HepG2 (cell line): ENCODE data around the gene ABHD2. TPM values are rescaled to one million over a fixed set of nuclear protein-coding genes. Genes with fewer than 3 reads are reported as not detected.

Source experiments
- ATAC-seq: fragments of 200-7000 bp; cut with Tn5 transposase; 3 replicates; pipeline ENCODE4 v1.9.1; 2020; ENCODE audit warnings: mild to moderate bottlenecking, moderate library complexity
- BruUV-seq: library from RNA; stranded (reverse); fragments of 400-500 nt; replicated peaks from 2 replicates; lab custom pipeline; 2021; lab: Mats Ljungman, UMichigan
- CTCF ChIA-PET: fragments of 300-600 bp; formaldehyde crosslinking; extraction: SDS; loops from one replicate; lab custom pipeline; 2021; ENCODE audit warnings: low total read pairs, inconsistent platforms, low intra/inter-chr PET ratio; lab: Yijun Ruan, JAX
- POLR2A ChIA-PET: fragments of 350-600 bp; sonication (Branson Sonifier 250); formaldehyde crosslinking; loops from one replicate; lab custom pipeline; 2020; ENCODE audit warnings: antibody characterized with exemption, inconsistent platforms; lab: Yijun Ruan, JAX
- DNase-seq: peaks from one replicate; pipeline ENCODE4 v3.0.0-alpha.2; 2015; ENCODE audit warnings: low spot score
- FAIRE-seq: peaks from 3 replicates; lab custom pipeline; 2011; peaks lifted over from hg19 to GRCh38; lab: Jason Lieb, UNC
- H2AFZ ChIP-seq: one replicate; pipeline ENCODE4 v1.6.1; 2011; ENCODE audit warnings: low read length, inconsistent platforms
- H3K27ac ChIP-seq: fragments of 300-600 bp; 3 replicates; pipeline ENCODE4 v1.8.0; 2011; ENCODE audit warnings: mixed run types, mild to moderate bottlenecking, mixed read lengths, low read length, inconsistent platforms; ENCODE audit not compliant: insufficient read depth; ENCODE audit errors: extremely low read length
- H3K27me3 ChIP-seq, 2 experiments: fragments of 200-600 bp in 1 of 2; 2 replicates in 1 of 2; 3 replicates in 1 of 2; pipeline versions ENCODE4 v1.6.0 to v1.8.0; 2011; ENCODE audit warnings: low read length in 2 of 2, mild to moderate bottlenecking in 2 of 2, moderate library complexity in 2 of 2, inconsistent platforms in 1 of 2; ENCODE audit not compliant: insufficient read depth in 2 of 2, control insufficient read depth in 1 of 2
- H3K36me3 ChIP-seq, 2 experiments: fragments of 200-600 bp in 1 of 2; replicated peaks in 1 of 2; 2 replicates in 1 of 2; 3 replicates in 1 of 2; pipeline versions ENCODE4 v1.5.1 to v1.8.0; 2011; ENCODE audit warnings: low read length in 2 of 2, inconsistent platforms in 1 of 2; ENCODE audit not compliant: insufficient read depth in 2 of 2, control insufficient read depth in 1 of 2
- H3K4me1 ChIP-seq: 2 replicates; pipeline ENCODE4 v1.5.1; 2012; ENCODE audit warnings: low read length, inconsistent platforms; ENCODE audit not compliant: insufficient read depth
- H3K4me2 ChIP-seq: 2 replicates; pipeline ENCODE4 v1.6.0; 2011; ENCODE audit warnings: low read depth, low read length, inconsistent platforms
- H3K4me3 ChIP-seq, 3 experiments: fragments of 200-600 bp in 1 of 3; sonication (generic), shearing (Covaris generic) in 1 of 3; replicated peaks in 1 of 3; 2 replicates each; pipeline ENCODE4 v1.5.1; 2011 to 2016; ENCODE audit warnings: low read length in 3 of 3, inconsistent platforms in 2 of 3, low read depth in 2 of 3, mild to moderate bottlenecking in 2 of 3, control low read depth in 1 of 3, mixed read lengths in 1 of 3; ENCODE audit not compliant: insufficient read depth in 1 of 3
- H3K79me2 ChIP-seq: one replicate; pipeline ENCODE4 v1.6.1; 2011; ENCODE audit warnings: low read length, inconsistent platforms; ENCODE audit not compliant: insufficient read depth
- H3K9ac ChIP-seq: 2 replicates; pipeline ENCODE4 v1.6.0; 2011; ENCODE audit warnings: mild to moderate bottlenecking, low read depth, low read length, inconsistent platforms; ENCODE audit not compliant: insufficient read depth
- H3K9me3 ChIP-seq: 2 replicates; pipeline ENCODE4 v1.5.1; 2012; ENCODE audit warnings: mild to moderate bottlenecking, low read length
- H4K20me1 ChIP-seq: 2 replicates; pipeline ENCODE4 v1.6.0; 2011; ENCODE audit warnings: inconsistent platforms, mild to moderate bottlenecking, low read length, moderate library complexity; ENCODE audit not compliant: insufficient read depth
- ARHGAP35 ChIP-seq: sonication (generic); formaldehyde crosslinking; IDR thresholded peaks from 2 replicates; pipeline ENCODE4 v1.9.0; 2022; ENCODE audit warnings: mild to moderate bottlenecking, inconsistent platforms, moderate library complexity, missing genetic modification reagents, borderline replicate concordance
- ATAD3A ChIP-seq: sonication (generic); formaldehyde crosslinking; IDR thresholded peaks from 2 replicates; pipeline ENCODE4 v1.4.0; 2020; ENCODE audit warnings: missing genetic modification reagents
- BCL6 ChIP-seq: IDR thresholded peaks from 2 replicates; pipeline ENCODE4 v1.6.1; 2016; ENCODE audit warnings: missing genetic modification reagents, missing compliant biosample characterization
- EED ChIP-seq: sonication (generic); formaldehyde crosslinking; IDR thresholded peaks from 2 replicates; pipeline ENCODE4 v1.5.0; 2020; ENCODE audit warnings: mild to moderate bottlenecking, missing genetic modification reagents
- FOSL2 ChIP-seq: sonication (generic); formaldehyde crosslinking; IDR thresholded peaks from 2 replicates; pipeline ENCODE4 v1.4.0; 2020; ENCODE audit warnings: missing genetic modification reagents
- KAT8 ChIP-seq: IDR thresholded peaks from 2 replicates; pipeline ENCODE4 v1.6.1; 2016; ENCODE audit warnings: missing genetic modification reagents, missing compliant biosample characterization
- KDM5B ChIP-seq: sonication (generic); formaldehyde crosslinking; IDR thresholded peaks from 2 replicates; pipeline ENCODE4 v1.4.0; 2020; ENCODE audit warnings: missing genetic modification reagents, mild to moderate bottlenecking, borderline replicate concordance
- MATR3 ChIP-seq: sonication (generic); formaldehyde crosslinking; IDR thresholded peaks from 2 replicates; pipeline ENCODE4 v1.4.0; 2020; ENCODE audit warnings: missing genetic modification reagents
- NKX3-1 ChIP-seq: sonication (generic); formaldehyde crosslinking; IDR thresholded peaks from 2 replicates; pipeline ENCODE4 v1.5.0; 2020; ENCODE audit warnings: missing genetic modification reagents
- SMAD9 ChIP-seq: sonication (generic); formaldehyde crosslinking; IDR thresholded peaks from 2 replicates; pipeline ENCODE4 v1.5.1; 2020; ENCODE audit warnings: mild to moderate bottlenecking, missing genetic modification reagents
- THYN1 ChIP-seq: sonication (generic); formaldehyde crosslinking; IDR thresholded peaks from 2 replicates; pipeline ENCODE4 v1.8.1; 2023; ENCODE audit warnings: low read depth, mild to moderate bottlenecking, moderate library complexity, missing genetic modification reagents, borderline replicate concordance
- ZBTB7B ChIP-seq: sonication (generic); formaldehyde crosslinking; IDR thresholded peaks from 2 replicates; pipeline ENCODE4 v1.4.0; 2020; ENCODE audit warnings: missing genetic modification reagents
- ZNF225 ChIP-seq: sonication (generic); formaldehyde crosslinking; IDR thresholded peaks from 2 replicates; pipeline ENCODE4 v1.4.0; 2020; ENCODE audit warnings: mild to moderate bottlenecking, missing genetic modification reagents
- ZNF547 ChIP-seq: sonication (generic); formaldehyde crosslinking; IDR thresholded peaks from 2 replicates; pipeline ENCODE4 v1.5.1; 2020; ENCODE audit warnings: mild to moderate bottlenecking, missing genetic modification reagents
- ZNF589 ChIP-seq: sonication (generic); formaldehyde crosslinking; conservative IDR thresholded peaks from 2 replicates; pipeline ENCODE4 v1.8.0; 2022; ENCODE audit warnings: mild to moderate bottlenecking, moderate library complexity, missing genetic modification reagents
- ZNF839 ChIP-seq: sonication (generic); formaldehyde crosslinking; IDR thresholded peaks from 2 replicates; pipeline ENCODE4 v1.4.0; 2020; ENCODE audit warnings: missing genetic modification reagents, mild to moderate bottlenecking, borderline replicate concordance
- WGBS: methylation state at CpG from one replicate; pipeline ENCODE4 v1.1.6; 2017; ENCODE audit warnings: low lambda C conversion rate; 5-methylcytosine and 5-hydroxymethylcytosine counted together
- in situ Hi-C: cut with HindIII; loops from 2 replicates; pipeline ENCODE4 v1.10.0; 2017; ENCODE audit warnings: low pct_unique_long_range_greater_than_20kb; ENCODE audit not compliant: extremely low pct_ligation_motif_present
- intact Hi-C: fragments of 100-400 bp; cut with micrococcal nuclease; formaldehyde crosslinking; loops from one replicate; pipeline ENCODE4 v1.10.0; 2022; ENCODE audit not compliant: unreplicated experiment
- polyA plus RNA-seq, 8 experiments: library from polyadenylated mRNA; depleted of rRNA in 3 of 8; stranded (reverse) in 7 of 8; unstranded in 1 of 8; fragments of >200 nt; fragmentation: Illumina TruSeq in 4 of 8; extraction: Trizol in 4 of 8; gene quantifications; 2 replicates each; pipeline versions ENCODE4 v1.2.1 to v1.2.3, GENCODE V29; 2011 to 2016; ENCODE audit warnings: low read depth in 4 of 8, missing spikeins in 1 of 8, mixed read lengths in 1 of 8; ENCODE audit not compliant: insufficient read depth in 1 of 8
- total RNA-seq, 5 experiments: library from RNA; depleted of rRNA; stranded (reverse); fragments of >200 nt; fragmentation: Illumina TruSeq; extraction: Trizol; gene quantifications; 2 replicates each; pipeline ENCODE4 v1.2.3, GENCODE V29; 2016; ENCODE audit warnings: low read depth in 1 of 5
- TF ChIP-seq, protein P1 (sequence below): fragments of 450-650 bp; IDR thresholded peaks from 2 replicates; pipeline ENCODE4 v1.6.1; 2016
- TF ChIP-seq, protein P2 (sequence below): sonication (generic); formaldehyde crosslinking; IDR thresholded peaks from 2 replicates; pipeline ENCODE4 v1.4.0; 2020; ENCODE audit warnings: mild to moderate bottlenecking, missing genetic modification reagents

ABHD2 gene
- total and polyA plus RNA-seq, 2 of the 13 experiments (the other 11 are each of a cell fraction or from before 2014, with no cell fraction given), result 14.8 to 22.4 TPM

DNA sequence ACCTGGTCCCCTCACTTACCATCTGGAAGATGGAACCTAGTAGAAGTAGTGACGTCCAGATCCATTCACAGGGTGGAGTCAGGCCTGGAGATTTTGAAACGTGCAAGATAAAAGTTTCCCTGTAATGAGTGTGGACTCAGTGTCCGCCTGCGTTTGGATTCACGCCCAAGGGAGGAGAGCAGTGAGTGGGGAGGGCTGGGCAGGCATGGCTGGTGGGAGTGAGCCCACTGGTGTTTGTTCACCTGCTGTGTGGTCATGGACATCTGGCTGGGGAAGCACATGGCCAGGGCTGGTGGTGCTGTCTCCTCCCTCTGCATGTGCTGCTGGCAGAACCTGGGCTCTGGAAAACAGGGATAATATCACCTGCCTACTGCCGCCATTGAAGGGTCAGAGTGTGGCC is 96.1 kb downstream of the ABHD2 start:
- in situ Hi-C loops, result no loop called here
- Histone ChIP-seq H2AFZ (no peak overlapping the region), H3K27me3 (no peaks in the 10 kb centered on the region), H3K4me3 (no peak overlapping the region), H3K9ac (no peak overlapping the region), H3K79me2 (no peaks in the 10 kb centered on the region), H3K9me3 (no peaks in the 10 kb centered on the region), H3K27ac (no peak overlapping the region), H3K4me2 (no peak overlapping the region), H3K36me3 (peaks cover 5 to 38% of the 10 kb centered on the region in 2 experiments; a peak in 4 of 5 replicates), H4K20me1 (no peaks in the 10 kb centered on the region), H3K4me1 (peaks cover 8% of the 10 kb centered on the region)
- 86% methylated on average over 5 of the region's 6 CpGs for WGBS
- POLR2A ChIA-PET, result no interaction called here
- BruUV-seq, result no TSS peak
- TF ChIP-seq, protein P1, sequence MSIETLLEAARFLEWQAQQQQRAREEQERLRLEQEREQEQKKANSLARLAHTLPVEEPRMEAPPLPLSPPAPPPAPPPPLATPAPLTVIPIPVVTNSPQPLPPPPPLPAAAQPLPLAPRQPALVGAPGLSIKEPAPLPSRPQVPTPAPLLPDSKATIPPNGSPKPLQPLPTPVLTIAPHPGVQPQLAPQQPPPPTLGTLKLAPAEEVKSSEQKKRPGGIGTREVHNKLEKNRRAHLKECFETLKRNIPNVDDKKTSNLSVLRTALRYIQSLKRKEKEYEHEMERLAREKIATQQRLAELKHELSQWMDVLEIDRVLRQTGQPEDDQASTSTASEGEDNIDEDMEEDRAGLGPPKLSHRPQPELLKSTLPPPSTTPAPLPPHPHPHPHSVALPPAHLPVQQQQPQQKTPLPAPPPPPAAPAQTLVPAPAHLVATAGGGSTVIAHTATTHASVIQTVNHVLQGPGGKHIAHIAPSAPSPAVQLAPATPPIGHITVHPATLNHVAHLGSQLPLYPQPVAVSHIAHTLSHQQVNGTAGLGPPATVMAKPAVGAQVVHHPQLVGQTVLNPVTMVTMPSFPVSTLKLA, result 0 out of 2 replicates have a peak, but pooled peaks have one; percentile 34
- TF ChIP-seq KAT8, result no peak
- intact Hi-C loops, result no loop called here
- no peak for ATAC-seq
- FAIRE-seq, result no peak
- CTCF ChIA-PET, result no interaction called here
- DNase-seq, result no peak

DNA sequence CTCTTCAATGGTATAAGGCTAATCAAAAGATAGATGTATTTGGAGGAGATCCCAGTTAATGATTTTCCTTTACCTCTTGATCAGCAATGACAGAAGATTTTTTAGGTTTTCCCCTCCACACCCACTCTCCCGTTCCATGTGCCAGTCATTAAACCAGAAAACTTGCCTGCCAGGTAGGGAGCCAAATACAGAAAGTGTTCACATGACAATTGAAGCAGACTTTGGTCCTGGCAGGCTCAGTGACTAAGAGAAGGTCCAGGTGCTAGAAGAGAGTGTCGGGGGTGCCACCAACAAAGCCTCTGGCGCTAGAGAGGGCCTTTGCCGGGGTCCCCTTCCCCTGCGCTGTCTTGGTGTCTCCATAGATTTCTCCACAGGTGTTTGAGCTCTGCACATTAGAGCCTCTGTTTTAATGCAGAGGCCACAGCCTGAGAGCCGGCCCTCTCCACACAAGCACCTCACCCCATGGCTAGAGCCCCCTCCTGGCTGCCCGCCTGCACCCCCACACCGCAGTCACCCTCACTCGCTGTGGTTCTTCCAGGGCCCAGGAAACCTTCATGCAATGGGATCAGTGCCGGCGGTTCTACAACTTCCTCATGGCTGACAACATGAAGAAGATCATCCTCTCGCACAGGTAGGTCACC is 96.8 kb downstream of the ABHD2 start:
- 95% methylated on average over 10 of the region's 12 CpGs for WGBS
- Histone ChIP-seq H3K27me3 (no peaks in the 10 kb centered on the region), H4K20me1 (no peaks in the 10 kb centered on the region), H3K36me3 (peaks cover 5 to 44% of the 10 kb centered on the region in 2 experiments; a peak in 4 of 5 replicates), H3K4me3 (no peak overlapping the region), H3K4me2 (no peak overlapping the region), H3K4me1 (peaks cover 8% of the 10 kb centered on the region), H3K27ac (no peak overlapping the region), H3K9me3 (no peaks in the 10 kb centered on the region), H2AFZ (no peak overlapping the region), H3K79me2 (no peaks in the 10 kb centered on the region), H3K9ac (no peak overlapping the region)
- CTCF ChIA-PET, result no interaction called here
- no peak for ATAC-seq
- POLR2A ChIA-PET, result no interaction called here
- intact Hi-C loops (no loop called here), in situ Hi-C loops (no loop called here)
- no peak for FAIRE-seq
- DNase-seq, result no peak
- BruUV-seq, result no TSS peak
- TF ChIP-seq MATR3 (CRISPR knock-in tag) (no peak), SMAD9 (CRISPR knock-in tag) (no peak), ZBTB7B (CRISPR knock-in tag) (no peak), ZNF225 (no peak), ARHGAP35 (CRISPR knock-in tag) (no peak), ZNF839 (no peak), BCL6 (CRISPR knock-in tag) (no peak), FOSL2 (CRISPR knock-in tag) (no peak), EED (no peak), NKX3-1 (no peak), ATAD3A (CRISPR knock-in tag) (no peak), THYN1 (CRISPR knock-in tag) (no peak), KDM5B (CRISPR knock-in tag) (no peak), ZNF547 (no peak), ZNF589 (CRISPR knock-in tag) (no peak)
- TF ChIP-seq, protein P2, sequence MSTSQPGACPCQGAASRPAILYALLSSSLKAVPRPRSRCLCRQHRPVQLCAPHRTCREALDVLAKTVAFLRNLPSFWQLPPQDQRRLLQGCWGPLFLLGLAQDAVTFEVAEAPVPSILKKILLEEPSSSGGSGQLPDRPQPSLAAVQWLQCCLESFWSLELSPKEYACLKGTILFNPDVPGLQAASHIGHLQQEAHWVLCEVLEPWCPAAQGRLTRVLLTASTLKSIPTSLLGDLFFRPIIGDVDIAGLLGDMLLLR (CRISPR knock-in tag), result no peak
